H1 (cell line): ENCODE data around the gene FCF1.

Source experiments
- BRCA1 ChIP-seq: IDR thresholded peaks from 2 replicates; pipeline ENCODE4 v1.6.1; 2012; ENCODE audit warnings: low read depth, low read length, improper control_type of control experiment
- EZH2 ChIP-seq: fragments of 200-600 bp; sonication (generic); IDR thresholded peaks from 2 replicates; pipeline ENCODE4 v1.7.1; 2012; ENCODE audit warnings: low read depth, mild to moderate bottlenecking, moderate library complexity, low read length, inconsistent platforms; ENCODE audit not compliant: severe bottlenecking
- FOSL1 ChIP-seq: IDR thresholded peaks from 2 replicates; pipeline ENCODE4 v1.6.1; 2011; ENCODE audit warnings: mild to moderate bottlenecking, low read depth, low read length, moderate library complexity; ENCODE audit not compliant: insufficient read depth
- GABPA ChIP-seq: IDR thresholded peaks from 2 replicates; pipeline ENCODE4 v1.6.1; 2011; ENCODE audit warnings: mild to moderate bottlenecking, low read length, moderate library complexity, borderline replicate concordance; ENCODE audit not compliant: insufficient read depth
- GTF2F1 ChIP-seq: IDR thresholded peaks from 2 replicates; pipeline ENCODE4 v1.6.1; 2012; ENCODE audit warnings: low read depth, low read length, improper control_type of control experiment, borderline replicate concordance
- JUN ChIP-seq: IDR thresholded peaks from 2 replicates; pipeline ENCODE4 v1.6.1; 2011; ENCODE audit warnings: low read depth, mild to moderate bottlenecking, improper control_type of control experiment, low read length
- POLR2A ChIP-seq, 2 experiments: IDR thresholded peaks; 1 replicate in 1 of 2; 2 replicates in 1 of 2; pipeline ENCODE4 v1.6.1; 2011; ENCODE audit warnings: low read depth in 2 of 2, low read length in 2 of 2, mild to moderate bottlenecking in 2 of 2; ENCODE audit errors: control extremely low read depth in 1 of 2
- SP1 ChIP-seq: IDR thresholded peaks from 2 replicates; pipeline ENCODE4 v1.6.1; 2011; ENCODE audit warnings: low read depth, low read length
- TF ChIP-seq, protein P1 (sequence below), 3 experiments: IDR thresholded peaks; 1 replicate in 2 of 3; 2 replicates in 1 of 3; pipeline versions ENCODE4 v1.5.1 to v1.6.1; 2011; ENCODE audit warnings: low read length in 3 of 3, mild to moderate bottlenecking in 3 of 3, inconsistent platforms in 2 of 3, low read depth in 1 of 3, moderate library complexity in 1 of 3; ENCODE audit not compliant: insufficient read depth in 1 of 3; ENCODE audit errors: control extremely low read depth in 1 of 3

DNA sequence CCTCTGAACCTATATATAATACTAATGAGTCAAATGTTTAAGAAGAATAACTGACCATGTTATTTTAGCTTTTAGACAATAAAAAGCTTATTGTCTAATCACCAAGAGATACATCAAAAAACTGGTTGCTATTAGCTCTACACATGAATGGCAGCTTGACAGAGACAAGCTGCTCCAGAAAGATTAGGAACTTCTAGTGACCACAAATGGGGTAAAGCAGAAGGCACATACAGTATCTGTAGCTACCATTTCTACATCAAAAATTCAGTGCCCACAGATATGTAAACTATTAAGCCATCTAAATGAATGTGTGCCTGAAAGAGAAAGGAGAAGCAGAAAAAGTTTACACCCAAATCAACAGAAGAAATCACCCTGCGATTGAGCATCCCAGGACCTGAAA, 2.5 kb upstream of the FCF1 start:
- TF ChIP-seq, protein P1, sequence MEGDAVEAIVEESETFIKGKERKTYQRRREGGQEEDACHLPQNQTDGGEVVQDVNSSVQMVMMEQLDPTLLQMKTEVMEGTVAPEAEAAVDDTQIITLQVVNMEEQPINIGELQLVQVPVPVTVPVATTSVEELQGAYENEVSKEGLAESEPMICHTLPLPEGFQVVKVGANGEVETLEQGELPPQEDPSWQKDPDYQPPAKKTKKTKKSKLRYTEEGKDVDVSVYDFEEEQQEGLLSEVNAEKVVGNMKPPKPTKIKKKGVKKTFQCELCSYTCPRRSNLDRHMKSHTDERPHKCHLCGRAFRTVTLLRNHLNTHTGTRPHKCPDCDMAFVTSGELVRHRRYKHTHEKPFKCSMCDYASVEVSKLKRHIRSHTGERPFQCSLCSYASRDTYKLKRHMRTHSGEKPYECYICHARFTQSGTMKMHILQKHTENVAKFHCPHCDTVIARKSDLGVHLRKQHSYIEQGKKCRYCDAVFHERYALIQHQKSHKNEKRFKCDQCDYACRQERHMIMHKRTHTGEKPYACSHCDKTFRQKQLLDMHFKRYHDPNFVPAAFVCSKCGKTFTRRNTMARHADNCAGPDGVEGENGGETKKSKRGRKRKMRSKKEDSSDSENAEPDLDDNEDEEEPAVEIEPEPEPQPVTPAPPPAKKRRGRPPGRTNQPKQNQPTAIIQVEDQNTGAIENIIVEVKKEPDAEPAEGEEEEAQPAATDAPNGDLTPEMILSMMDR (IDR thresholded peaks at IDR 0.05; ENCODE audit: control extremely low read depth in 1 of 3, insufficient read depth in 1 of 3, low read depth in 1 of 3, low read length in 3 of 3): no peak
- TF ChIP-seq FOSL1: no peak
- TF ChIP-seq GABPA: no peak
- no peak for TF ChIP-seq POLR2A (IDR thresholded peaks at IDR 0.05; ENCODE audit: control extremely low read depth in 1 of 2, low read depth in 2 of 2, low read length in 2 of 2)
- TF ChIP-seq GTF2F1: no peak
- no peak for TF ChIP-seq JUN
- TF ChIP-seq BRCA1: no peak
- no peak for TF ChIP-seq SP1
- no peak for TF ChIP-seq EZH2
